ENCODE results near the gene SLC15A1. TPM values are rescaled to one million over a fixed set of nuclear protein-coding genes. Genes with fewer than 3 reads are reported as not detected.

SLC15A1 gene
- total and polyA plus RNA-seq, 2 donors (not counting 1 experiment from before 2014, with no cell fraction given), result not detected

GRCh38 chr13:98773921-98774320, 21.4 kb upstream of the SLC15A1 start:
- H3K4me1 Mint-ChIP-seq, result no peaks in the 10 kb centered on the region
- DNase-seq, result no peak
- TF ChIP-seq EZH2 (IDR thresholded peaks at IDR 0.05; ENCODE audit: borderline replicate concordance, insufficient read depth, low read depth, low read length, poor library complexity, severe bottlenecking) (no peak), CTCF (IDR thresholded peaks at IDR 0.05) (no peak)
- no peak overlapping the region for H3K27ac Mint-ChIP-seq
- Histone ChIP-seq H2AFZ (ENCODE audit: insufficient read depth, low read depth, low read length, poor library complexity, severe bottlenecking) (no peak overlapping the region), H3K36me3 (replicated peaks in 1 of 2; ENCODE audit: control extremely low read depth in 1 of 2, control insufficient read depth in 1 of 2, extremely low read depth in 1 of 2, insufficient read depth in 2 of 2, low read length in 1 of 2) (no peaks in the 10 kb centered on the region), H3K27me3 (replicated peaks in 1 of 4; ENCODE audit: control extremely low read depth in 1 of 4, control insufficient read depth in 3 of 4, insufficient read depth in 4 of 4, low read length in 3 of 4) (peaks cover 0 to 4% (median 0%) of the 10 kb centered on the region in 4 experiments), H3K27ac (ENCODE audit: low read length in 2 of 2) (no peak overlapping the region), H3K4me1 (ENCODE audit: control insufficient read depth in 2 of 2, insufficient read depth in 2 of 2, low read length in 2 of 2) (no peaks in the 10 kb centered on the region), H3K9ac (ENCODE audit: low read length) (no peak overlapping the region), H3K4me3 (ENCODE audit: control extremely low read depth in 1 of 5, extremely low read depth in 1 of 5, insufficient read depth in 1 of 5, low read depth in 2 of 5, low read length in 4 of 5) (no peak overlapping the region), H4K20me1 (ENCODE audit: control insufficient read depth, insufficient read depth, low read length, poor library complexity, severe bottlenecking) (no peaks in the 10 kb centered on the region), H3K79me2 (ENCODE audit: control insufficient read depth, insufficient read depth, low read length) (no peaks in the 10 kb centered on the region), H3K9me3 (ENCODE audit: control extremely low read depth in 1 of 3, control insufficient read depth in 2 of 3, insufficient read depth in 1 of 3, low read length in 2 of 3) (peaks cover 0 to 5% (median 0%) of the 10 kb centered on the region in 3 donors), H3K4me2 (replicated peaks; ENCODE audit: low read depth, low read length, poor library complexity, severe bottlenecking) (no peak overlapping the region)
- H3K27me3 Mint-ChIP-seq, result peaks cover 10% of the 10 kb centered on the region
- ATAC-seq (ENCODE audit: low read depth), result no peak
- ChIA-PET CTCF (no interaction called here), POLR2A (no interaction called here)
- intact Hi-C loops (cut with micrococcal nuclease), result no loop called here
- no peaks in the 10 kb centered on the region for H3K9me3 Mint-ChIP-seq (ENCODE audit: insufficient read depth)
- no peak overlapping the region for H3K4me3 Mint-ChIP-seq
- WGBS (ENCODE audit: insufficient coverage), result 91% methylated on average over 20 of the region's 20 CpGs

- Mint-ChIP-seq H3K4me3 (no peak overlapping the region), H3K4me1 (no peaks in the 10 kb centered on the region), H3K9me3 (ENCODE audit: insufficient read depth) (no peaks in the 10 kb centered on the region), H3K27ac (no peak overlapping the region), H3K27me3 (peaks cover 15% of the 10 kb centered on the region)
- Histone ChIP-seq H3K9me3 (ENCODE audit: control extremely low read depth in 1 of 3, control insufficient read depth in 2 of 3, insufficient read depth in 1 of 3, low read length in 2 of 3) (peaks cover 0 to 5% (median 0%) of the 10 kb centered on the region in 3 donors), H3K36me3 (replicated peaks in 1 of 2; ENCODE audit: control extremely low read depth in 1 of 2, control insufficient read depth in 1 of 2, extremely low read depth in 1 of 2, insufficient read depth in 2 of 2, low read length in 1 of 2) (no peaks in the 10 kb centered on the region), H3K4me3 (ENCODE audit: control extremely low read depth in 1 of 5, extremely low read depth in 1 of 5, insufficient read depth in 1 of 5, low read depth in 2 of 5, low read length in 4 of 5) (no peak overlapping the region), H3K9ac (ENCODE audit: low read length) (no peak overlapping the region), H3K4me2 (replicated peaks; ENCODE audit: low read depth, low read length, poor library complexity, severe bottlenecking) (no peak overlapping the region), H3K27me3 (replicated peaks in 1 of 4; ENCODE audit: control extremely low read depth in 1 of 4, control insufficient read depth in 3 of 4, insufficient read depth in 4 of 4, low read length in 3 of 4) (peaks cover 0 to 3% (median 0%) of the 10 kb centered on the region in 4 experiments), H4K20me1 (ENCODE audit: control insufficient read depth, insufficient read depth, low read length, poor library complexity, severe bottlenecking) (no peaks in the 10 kb centered on the region), H3K27ac (ENCODE audit: low read length in 2 of 2) (no peak overlapping the region), H3K79me2 (ENCODE audit: control insufficient read depth, insufficient read depth, low read length) (no peaks in the 10 kb centered on the region), H2AFZ (ENCODE audit: insufficient read depth, low read depth, low read length, poor library complexity, severe bottlenecking) (no peak overlapping the region), H3K4me1 (ENCODE audit: control insufficient read depth in 2 of 2, insufficient read depth in 2 of 2, low read length in 2 of 2) (no peaks in the 10 kb centered on the region)
- no peak for DNase-seq
- WGBS (ENCODE audit: insufficient coverage), result 84% methylated on average over 12 of the region's 12 CpGs
- TF ChIP-seq CTCF (IDR thresholded peaks at IDR 0.05), result no peak
- TF ChIP-seq EZH2 (IDR thresholded peaks at IDR 0.05; ENCODE audit: borderline replicate concordance, insufficient read depth, low read depth, low read length, poor library complexity, severe bottlenecking), result no peak
- CTCF ChIA-PET, result no interaction called here
- intact Hi-C loops (cut with micrococcal nuclease), result no loop called here
- ATAC-seq (ENCODE audit: low read depth), result no peak
- POLR2A ChIA-PET, result no interaction called here
These were observed 20.5 kb upstream of the SLC15A1 start for GRCh38 chr13:98772794-98773452.

All from B cell (primary cell).